ENCODE measurements around the gene IGSF8. TPM values are rescaled to one million over a fixed set of nuclear protein-coding genes. Genes with fewer than 3 reads are reported as not detected.

IGSF8 gene, protein sequence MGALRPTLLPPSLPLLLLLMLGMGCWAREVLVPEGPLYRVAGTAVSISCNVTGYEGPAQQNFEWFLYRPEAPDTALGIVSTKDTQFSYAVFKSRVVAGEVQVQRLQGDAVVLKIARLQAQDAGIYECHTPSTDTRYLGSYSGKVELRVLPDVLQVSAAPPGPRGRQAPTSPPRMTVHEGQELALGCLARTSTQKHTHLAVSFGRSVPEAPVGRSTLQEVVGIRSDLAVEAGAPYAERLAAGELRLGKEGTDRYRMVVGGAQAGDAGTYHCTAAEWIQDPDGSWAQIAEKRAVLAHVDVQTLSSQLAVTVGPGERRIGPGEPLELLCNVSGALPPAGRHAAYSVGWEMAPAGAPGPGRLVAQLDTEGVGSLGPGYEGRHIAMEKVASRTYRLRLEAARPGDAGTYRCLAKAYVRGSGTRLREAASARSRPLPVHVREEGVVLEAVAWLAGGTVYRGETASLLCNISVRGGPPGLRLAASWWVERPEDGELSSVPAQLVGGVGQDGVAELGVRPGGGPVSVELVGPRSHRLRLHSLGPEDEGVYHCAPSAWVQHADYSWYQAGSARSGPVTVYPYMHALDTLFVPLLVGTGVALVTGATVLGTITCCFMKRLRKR
- total RNA-seq = 37.9 TPM

DNA sequence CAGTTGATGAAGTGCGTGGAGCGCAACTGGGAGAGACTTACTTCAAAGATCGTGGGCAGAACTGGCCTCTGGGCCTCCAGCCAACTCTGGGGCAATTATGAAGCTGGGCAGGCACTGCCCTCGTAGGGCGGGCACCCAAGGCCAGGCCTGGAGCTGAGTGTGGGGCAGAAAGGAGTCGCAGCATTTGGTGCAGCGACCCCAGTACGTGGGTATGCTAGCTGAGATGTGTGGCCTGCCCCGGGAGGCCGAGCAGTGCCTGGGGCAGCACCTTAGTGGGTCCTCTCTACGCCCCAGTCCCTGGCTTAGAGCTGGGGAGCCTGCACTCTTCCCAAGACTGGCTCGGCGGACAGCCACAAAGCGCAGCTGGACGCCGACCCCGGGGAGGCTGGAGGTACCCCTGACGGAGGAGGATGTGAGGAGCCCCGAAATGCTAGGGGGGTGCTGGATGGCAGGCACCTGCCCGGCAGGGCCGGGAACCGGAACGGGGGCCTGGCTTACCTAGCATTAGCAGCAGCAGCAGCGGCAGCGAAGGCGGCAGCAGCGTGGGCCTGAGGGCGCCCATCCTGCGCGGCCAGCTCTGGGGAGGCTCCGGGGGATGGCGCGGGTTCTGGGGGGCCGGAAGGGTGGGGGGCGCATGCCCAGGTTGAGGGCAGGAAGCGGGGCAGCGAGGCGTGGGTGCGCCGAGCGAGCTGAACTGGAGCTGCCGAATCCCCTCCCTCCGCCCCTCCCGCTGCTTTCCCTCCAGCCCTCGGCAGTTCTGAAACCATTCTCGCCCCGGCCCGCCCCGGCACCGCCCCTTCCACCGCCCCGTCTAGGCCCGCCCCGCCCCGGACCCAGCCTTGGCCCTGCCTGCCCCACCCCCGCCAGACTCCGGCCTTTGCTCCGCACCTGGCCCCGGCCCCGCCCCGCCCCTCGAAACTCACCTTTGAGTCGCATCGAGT lies at the start of gene IGSF8:
TSS of gene IGSF8 (minus strand) at position 709 of the 941 bp plus-strand sequence. CDS start at position 562, 147 bp downstream.
- intact Hi-C loops (cut with DNase I) = loop anchor here (1.0 to 5.0 kb wide), 3 partner anchors 12 to 244 kb away; partner anchors contain the start of genes COPA and NCSTN
- peaks cover 22 to 37% of the 10 kb centered on the region in 2 donors for H3K4me1 ChIP-seq
- H3K9me3 ChIP-seq = no peaks in the 10 kb centered on the region
- no peaks in the 10 kb centered on the region for H3K27me3 ChIP-seq
- H3K4me3 ChIP-seq = peak within 1 kb of the TSS; percentile 69 to 85
- peak; percentile 41 to 95 for DNase-seq (ENCODE audit: low spot score in 2 of 2)
- TF ChIP-seq, protein P1, sequence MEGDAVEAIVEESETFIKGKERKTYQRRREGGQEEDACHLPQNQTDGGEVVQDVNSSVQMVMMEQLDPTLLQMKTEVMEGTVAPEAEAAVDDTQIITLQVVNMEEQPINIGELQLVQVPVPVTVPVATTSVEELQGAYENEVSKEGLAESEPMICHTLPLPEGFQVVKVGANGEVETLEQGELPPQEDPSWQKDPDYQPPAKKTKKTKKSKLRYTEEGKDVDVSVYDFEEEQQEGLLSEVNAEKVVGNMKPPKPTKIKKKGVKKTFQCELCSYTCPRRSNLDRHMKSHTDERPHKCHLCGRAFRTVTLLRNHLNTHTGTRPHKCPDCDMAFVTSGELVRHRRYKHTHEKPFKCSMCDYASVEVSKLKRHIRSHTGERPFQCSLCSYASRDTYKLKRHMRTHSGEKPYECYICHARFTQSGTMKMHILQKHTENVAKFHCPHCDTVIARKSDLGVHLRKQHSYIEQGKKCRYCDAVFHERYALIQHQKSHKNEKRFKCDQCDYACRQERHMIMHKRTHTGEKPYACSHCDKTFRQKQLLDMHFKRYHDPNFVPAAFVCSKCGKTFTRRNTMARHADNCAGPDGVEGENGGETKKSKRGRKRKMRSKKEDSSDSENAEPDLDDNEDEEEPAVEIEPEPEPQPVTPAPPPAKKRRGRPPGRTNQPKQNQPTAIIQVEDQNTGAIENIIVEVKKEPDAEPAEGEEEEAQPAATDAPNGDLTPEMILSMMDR (IDR thresholded peaks at IDR 0.05) = no peak
- H3K27ac ChIP-seq = peak within 1 kb of the TSS; percentile 93 to 99
- peaks cover 15 to 16% of the 10 kb centered on the region in 2 donors for H3K36me3 ChIP-seq

DNA sequence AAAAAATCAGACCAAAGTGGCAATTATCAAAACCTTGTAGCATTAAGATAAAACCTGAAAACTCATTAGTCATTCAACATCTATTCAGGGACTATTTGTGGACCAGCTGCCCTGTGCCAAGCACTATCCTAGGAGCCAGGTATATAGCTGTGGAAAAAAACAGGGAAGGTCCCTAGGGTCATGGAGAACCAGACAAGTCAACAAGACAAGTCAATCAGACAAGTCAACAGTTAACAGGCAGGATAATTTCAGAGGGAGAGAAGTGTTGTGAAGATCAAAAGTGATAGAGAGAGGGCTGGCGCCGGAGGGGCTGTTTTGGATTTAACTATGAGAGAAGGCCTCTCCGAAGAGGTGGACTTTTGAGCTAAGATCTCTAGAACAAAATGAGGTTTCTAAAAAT lies 49.7 kb upstream of the IGSF8 start:
- Histone ChIP-seq H3K9me3 (no peaks in the 10 kb centered on the region), H3K27me3 (no peaks in the 10 kb centered on the region), H3K27ac (peak overlapping the region; percentile 65 to 72), H3K4me3 (no peak overlapping the region), H3K36me3 (no peaks in the 10 kb centered on the region), H3K4me1 (peaks cover 5 to 12% of the 10 kb centered on the region in 2 donors)
- intact Hi-C loops (cut with DNase I) = loop anchor here (2.0 kb wide), 1 partner anchor 15 kb away; no protein-coding TSS in a partner anchor
- TF ChIP-seq, protein P1 (IDR thresholded peaks at IDR 0.05) = no peak
- DNase-seq (ENCODE audit: low spot score in 2 of 2) = no peak

DNA sequence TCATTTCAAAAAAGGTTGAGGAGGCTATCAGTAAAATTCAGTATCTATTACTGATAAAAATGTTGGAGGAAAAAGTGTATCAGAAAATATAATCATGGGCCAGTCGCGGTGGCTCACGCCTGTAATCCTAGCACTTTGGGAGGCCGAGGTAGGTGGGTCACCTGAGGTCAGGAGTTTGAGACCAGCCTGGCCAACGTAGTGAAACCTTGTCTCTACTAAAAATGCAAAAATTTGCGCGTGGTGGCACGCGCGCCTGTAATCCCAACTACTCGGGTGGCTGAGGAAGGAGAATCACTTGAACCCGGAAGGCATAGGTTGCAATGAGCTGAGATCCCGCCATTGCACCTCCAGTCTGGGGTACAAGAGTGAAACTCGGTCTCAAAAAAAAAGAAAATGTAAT lies 47.7 kb upstream of the IGSF8 start:
- TF ChIP-seq, protein P1 (IDR thresholded peaks at IDR 0.05) = no peak
- intact Hi-C loops (cut with DNase I) = no loop called here
- H3K36me3 ChIP-seq = peaks cover 6 to 12% of the 10 kb centered on the region in 2 donors
- DNase-seq (ENCODE audit: low spot score in 2 of 2) = no peak
- peaks cover 5 to 12% of the 10 kb centered on the region in 2 donors for H3K4me1 ChIP-seq
- no peak overlapping the region for H3K27ac ChIP-seq
- H3K9me3 ChIP-seq = no peaks in the 10 kb centered on the region
- no peaks in the 10 kb centered on the region for H3K27me3 ChIP-seq
- no peak overlapping the region for H3K4me3 ChIP-seq

DNA sequence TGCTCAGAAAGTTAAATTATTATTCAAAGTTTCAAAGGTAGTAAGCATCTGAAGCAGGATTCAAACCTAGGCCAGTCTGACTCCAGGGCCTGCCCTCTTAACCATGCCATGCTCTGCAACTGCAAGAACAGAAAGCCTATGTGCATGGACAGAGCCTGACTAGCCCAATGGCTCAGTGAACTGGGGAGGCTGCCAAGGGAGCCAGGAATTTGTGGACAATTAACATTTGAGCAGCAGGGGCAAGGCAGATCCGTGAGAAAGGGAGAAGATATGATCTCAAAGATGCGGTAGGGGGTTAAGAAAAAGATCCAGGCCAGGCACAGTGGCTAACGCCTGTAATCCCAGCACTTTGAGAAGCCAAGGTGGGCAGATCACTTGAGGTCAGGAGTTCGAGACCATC lies 46.5 kb upstream of the IGSF8 start:
- no peak for DNase-seq (ENCODE audit: low spot score in 2 of 2)
- intact Hi-C loops (cut with DNase I) = no loop called here
- Histone ChIP-seq H3K36me3 (peaks cover 8 to 16% of the 10 kb centered on the region in 2 donors), H3K9me3 (no peaks in the 10 kb centered on the region), H3K4me3 (no peak overlapping the region), H3K4me1 (peaks cover 0 to 10% of the 10 kb centered on the region in 2 donors), H3K27ac (no peak overlapping the region), H3K27me3 (no peaks in the 10 kb centered on the region)
- TF ChIP-seq, protein P1 (IDR thresholded peaks at IDR 0.05) = no peak

DNA sequence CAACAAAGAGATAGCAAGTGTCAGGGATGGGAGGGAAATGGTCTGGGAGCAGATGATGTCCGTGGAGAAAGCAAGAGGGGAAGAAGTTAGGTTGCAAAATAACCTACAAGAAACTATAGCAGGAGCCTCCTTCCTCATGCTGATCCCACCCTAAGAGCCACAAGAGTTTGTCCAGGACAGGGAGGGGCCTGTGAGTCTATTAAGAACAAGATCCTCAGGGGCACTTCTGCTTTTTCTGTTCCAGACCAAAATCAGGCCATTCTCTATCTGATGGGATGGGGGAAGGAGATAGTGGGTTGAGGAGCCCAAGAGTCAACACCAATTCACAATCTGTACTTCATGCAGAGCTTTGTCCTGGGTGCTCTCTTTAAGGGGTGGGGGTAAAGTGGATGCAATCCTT lies 45.3 kb upstream of the IGSF8 start:
- Histone ChIP-seq H3K4me3 (no peak overlapping the region), H3K9me3 (no peaks in the 10 kb centered on the region), H3K27ac (no peak overlapping the region), H3K36me3 (peaks cover 18 to 28% of the 10 kb centered on the region in 2 donors), H3K4me1 (peaks cover 0 to 6% of the 10 kb centered on the region in 2 donors), H3K27me3 (no peaks in the 10 kb centered on the region)
- TF ChIP-seq, protein P1 (IDR thresholded peaks at IDR 0.05) = no peak
- DNase-seq (ENCODE audit: low spot score in 2 of 2) = no peak
- intact Hi-C loops (cut with DNase I) = no loop called here

Measured in ascending aorta (tissue), 2 donors.